GM21737 (cell line): ENCODE results near the gene NR1H3.

Experiments
- ATAC-seq: cut with Tn5 transposase; IDR thresholded peaks from one replicate; pipeline ENCODE4 v1.9.1; 2021; ENCODE audit warnings: mild to moderate bottlenecking, moderate library complexity; ENCODE audit not compliant: unreplicated experiment

NR1H3 gene

GRCh38 chr11:47243454-47243853, 14.3 kb upstream of the NR1H3 start:
- ATAC-seq, result no peak

- no peak for ATAC-seq
Observed at GRCh38 chr11:47244448-47245350, 13.1 kb upstream of the NR1H3 start.

- ATAC-seq, result no peak
Observed at GRCh38 chr11:47245611-47246357, 12.0 kb upstream of the NR1H3 start.

- ATAC-seq, result no peak
Observed at GRCh38 chr11:47247502-47247901, 10.3 kb upstream of the NR1H3 start.

- peak; percentile 22 for ATAC-seq
Observed at GRCh38 chr11:47248304-47248663, 9.5 kb upstream of the NR1H3 start.

GRCh38 chr11:47248664-47249377, 9.0 kb upstream of the NR1H3 start, which contains the start of gene ACP2:
TSS of gene ACP2 (minus strand) at chr11:47248814. CDS start at chr11:47248789, 25 bp downstream.
- ATAC-seq, result peak; percentile 88

- no peak for ATAC-seq
Observed at GRCh38 chr11:47249378-47249715, 8.4 kb upstream of the NR1H3 start.

- no peak for ATAC-seq
Observed at GRCh38 chr11:47251751-47252150, 6.0 kb upstream of the NR1H3 start.

GRCh38 chr11:47253660-47254059, 4.1 kb upstream of the NR1H3 start:
- ATAC-seq, result no peak

- ATAC-seq, result no peak
Observed at GRCh38 chr11:47254386-47254785, 3.4 kb upstream of the NR1H3 start.

GRCh38 chr11:47256374-47256773, 1.4 kb upstream of the NR1H3 start:
- no peak for ATAC-seq

- no peak for ATAC-seq
Observed at GRCh38 chr11:47257177-47257516, 649 bp upstream of the NR1H3 start.

- ATAC-seq, result no peak
Observed at GRCh38 chr11:47258317-47258902, 614 bp downstream of the NR1H3 start.

- no peak for ATAC-seq
Observed at GRCh38 chr11:47259232-47259977, 1.6 kb downstream of the NR1H3 start.

GRCh38 chr11:47260366-47260765, 2.6 kb downstream of the NR1H3 start:
- no peak for ATAC-seq

GRCh38 chr11:47261291-47261800, 3.5 kb downstream of the NR1H3 start:
- no peak for ATAC-seq

GRCh38 chr11:47264119-47264518, 6.3 kb downstream of the NR1H3 start:
- no peak for ATAC-seq

GRCh38 chr11:47264521-47264920, 6.7 kb downstream of the NR1H3 start:
- no peak for ATAC-seq

GRCh38 chr11:47267876-47268275, 10.1 kb downstream of the NR1H3 start:
- no peak for ATAC-seq

- ATAC-seq, result no peak
Observed at GRCh38 chr11:47268448-47269001, 10.7 kb downstream of the NR1H3 start.
